Hematopoietic multipotent progenitor cell treated with erythropoietin and hydrocortisone succinate and interleukin-3 and kit ligand, for 4 days (in vitro differentiated cells): Measurements from ENCODE around the gene DLGAP1.

Experiments used
- DNase-seq: peaks from one replicate; pipeline ENCODE4 v3.0.0-alpha.2; 2015

Gene DLGAP1

GRCh38 chr18:3798032-3798431 lies 657.1 kb downstream of the DLGAP1 start:
- DNase-seq = no peak

GRCh38 chr18:3796434-3796833 lies 658.7 kb downstream of the DLGAP1 start:
- DNase-seq = no peak

DNA sequence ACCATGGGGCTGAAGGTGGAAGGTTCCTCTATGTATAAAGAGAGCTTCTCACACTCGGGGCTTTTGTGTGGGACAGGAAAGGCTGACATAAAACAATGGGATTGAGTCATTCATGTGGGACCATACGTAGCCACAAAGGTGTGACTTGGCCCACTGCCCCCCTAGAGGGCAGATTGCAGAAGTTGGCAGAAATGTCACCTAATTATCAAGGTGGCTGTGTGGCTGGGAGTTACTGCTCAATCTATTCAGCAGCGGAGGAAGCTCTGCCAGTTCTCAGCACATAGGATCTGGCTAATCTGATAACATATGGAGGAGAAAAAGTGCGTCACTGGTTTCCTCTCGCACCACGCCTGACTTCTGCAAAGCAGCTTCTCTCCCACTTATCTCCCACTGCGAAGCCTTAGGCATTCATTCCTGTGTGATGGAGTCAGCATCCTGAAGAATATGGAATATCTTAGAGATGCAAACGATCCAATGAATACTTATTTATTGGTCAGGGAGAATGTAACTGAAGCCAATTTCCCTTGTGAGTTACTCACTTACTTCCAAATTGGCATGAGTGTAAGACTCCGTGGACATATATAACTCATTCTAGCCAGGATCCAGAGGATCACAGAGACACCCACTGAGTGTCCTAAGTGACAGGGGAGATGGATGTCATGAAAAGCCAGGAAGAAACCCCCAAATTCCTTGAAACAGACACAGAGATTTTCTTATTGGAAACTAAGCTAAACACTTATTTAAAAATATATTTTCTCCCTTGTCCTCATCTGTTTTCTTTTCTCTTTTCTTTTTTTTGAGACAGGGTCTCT lies 660.4 kb downstream of the DLGAP1 start:
- DNase-seq = peak; percentile 79

- no peak for DNase-seq
These were observed 661.6 kb downstream of the DLGAP1 start for GRCh38 chr18:3793545-3793944.

GRCh38 chr18:3793111-3793510 lies 662.0 kb downstream of the DLGAP1 start:
- no peak for DNase-seq

DNA sequence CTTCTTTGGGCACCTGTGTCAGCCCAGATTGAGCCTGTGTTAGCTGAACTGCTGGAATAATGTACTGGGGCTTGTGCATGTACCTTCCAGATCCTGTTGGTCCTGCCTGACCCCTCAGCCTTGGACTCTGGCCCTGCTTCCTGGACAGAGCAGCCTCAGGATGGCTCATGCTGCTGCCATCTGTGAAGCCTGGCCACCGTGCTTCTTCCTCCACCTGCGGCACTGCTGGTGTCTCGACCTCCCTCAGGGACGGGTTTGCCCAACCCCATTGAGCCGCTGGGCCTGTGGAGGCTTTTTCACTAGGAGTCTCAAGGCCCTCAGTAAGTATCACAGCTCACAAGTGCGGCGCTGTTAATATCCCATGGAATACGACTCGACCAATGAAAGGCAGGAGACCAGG lies 662.4 kb downstream of the DLGAP1 start:
- no peak for DNase-seq

DNA sequence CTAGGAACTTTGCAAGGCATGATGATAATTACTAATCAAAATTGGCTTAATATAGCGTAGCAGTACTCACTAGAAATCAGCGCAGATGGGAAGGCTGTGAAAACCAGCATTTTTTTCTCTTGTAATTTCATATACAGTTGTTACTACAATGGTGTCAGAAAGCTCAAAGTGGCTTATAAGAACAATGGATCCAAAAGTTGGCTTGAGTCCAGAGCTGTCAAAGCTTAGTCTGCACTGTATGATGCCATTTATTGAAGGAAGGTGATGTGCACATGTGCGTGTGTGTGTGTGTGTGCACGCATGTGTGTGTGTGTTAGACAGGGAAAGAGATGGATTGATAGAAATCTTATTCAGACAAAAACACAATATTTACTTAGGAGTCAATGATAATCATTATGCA lies 663.9 kb downstream of the DLGAP1 start:
- DNase-seq = peak; percentile 11

DNA sequence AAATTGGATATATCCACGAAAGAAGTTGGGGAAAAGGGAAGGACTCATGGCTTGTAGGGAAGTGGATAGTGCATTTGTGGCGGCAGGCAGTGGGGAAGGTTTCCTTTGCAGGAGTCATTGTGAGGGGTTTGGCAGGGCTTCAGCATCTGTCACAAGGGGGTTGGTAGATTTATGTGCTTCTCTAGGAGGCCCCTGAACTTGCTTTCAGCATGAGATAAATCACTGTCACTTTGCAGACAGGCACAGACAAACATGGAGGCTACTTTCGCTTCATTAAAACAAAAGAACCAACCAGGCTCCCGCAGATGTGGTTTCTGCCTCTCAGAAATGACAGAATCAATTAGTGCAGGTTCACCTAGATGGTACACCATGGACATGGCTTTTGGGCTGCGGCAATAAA lies 664.4 kb downstream of the DLGAP1 start:
- peak; percentile 67 for DNase-seq

GRCh38 chr18:3789525-3789924 lies 665.6 kb downstream of the DLGAP1 start:
- DNase-seq = no peak

DNA sequence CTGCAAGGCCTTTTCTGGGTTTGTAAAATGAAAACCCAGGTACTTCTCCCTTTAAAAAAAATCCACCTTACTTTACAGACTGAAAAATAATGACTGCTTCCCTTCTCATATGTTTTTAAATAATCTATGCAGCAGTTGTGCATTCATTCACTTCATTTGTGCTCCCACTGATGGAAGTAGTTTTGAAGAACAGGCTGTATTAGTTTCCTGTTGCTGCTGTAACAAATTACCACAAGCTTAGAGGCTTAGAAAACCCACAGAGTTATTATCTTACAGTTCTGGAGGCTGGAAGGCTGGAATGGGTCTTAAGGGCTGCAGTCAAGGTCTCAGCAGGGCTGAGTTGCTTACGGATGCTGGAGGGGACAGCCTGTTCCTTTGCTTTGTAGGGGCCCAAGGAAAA lies 670.2 kb downstream of the DLGAP1 start:
- DNase-seq = no peak

DNA sequence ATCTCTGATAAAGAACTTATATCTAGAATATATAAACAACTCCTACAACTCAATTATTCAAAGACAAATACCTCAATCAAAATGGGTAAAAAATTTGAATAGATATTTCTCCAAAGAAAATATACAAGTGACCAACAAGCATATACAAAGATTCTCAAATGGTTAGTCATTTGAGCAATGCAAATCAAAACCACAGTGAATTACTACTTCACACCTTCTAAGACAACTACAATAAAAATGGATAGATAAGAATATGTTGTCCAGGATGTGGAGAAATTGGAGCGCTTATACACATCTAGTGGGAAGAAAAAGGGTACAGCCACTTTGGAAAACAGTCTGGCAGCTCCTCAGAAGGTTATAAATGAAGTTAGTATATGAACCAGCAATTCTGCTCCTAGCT lies 672.2 kb downstream of the DLGAP1 start:
- no peak for DNase-seq

DNA sequence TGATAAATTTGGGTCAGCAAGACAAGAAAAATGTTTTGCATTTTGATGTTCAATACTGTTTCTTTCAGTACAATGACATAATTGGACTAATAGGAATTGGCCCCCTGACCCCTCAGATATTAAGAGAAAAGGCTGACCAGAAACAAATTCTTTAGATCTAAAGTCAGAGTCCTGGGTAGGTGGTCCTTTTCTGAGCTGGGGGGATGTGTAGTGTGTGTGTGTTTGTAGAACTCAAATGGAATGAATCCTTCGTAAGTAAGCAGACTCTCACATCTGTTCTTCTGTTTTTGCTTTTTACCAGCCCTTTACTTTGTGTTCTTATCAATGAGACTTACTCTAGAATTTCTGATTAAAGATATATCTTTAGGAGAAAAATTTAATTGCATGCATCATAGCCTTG lies 677.4 kb downstream of the DLGAP1 start:
- DNase-seq = no peak

GRCh38 chr18:3777122-3777521 lies 678.0 kb downstream of the DLGAP1 start:
- DNase-seq = no peak

DNA sequence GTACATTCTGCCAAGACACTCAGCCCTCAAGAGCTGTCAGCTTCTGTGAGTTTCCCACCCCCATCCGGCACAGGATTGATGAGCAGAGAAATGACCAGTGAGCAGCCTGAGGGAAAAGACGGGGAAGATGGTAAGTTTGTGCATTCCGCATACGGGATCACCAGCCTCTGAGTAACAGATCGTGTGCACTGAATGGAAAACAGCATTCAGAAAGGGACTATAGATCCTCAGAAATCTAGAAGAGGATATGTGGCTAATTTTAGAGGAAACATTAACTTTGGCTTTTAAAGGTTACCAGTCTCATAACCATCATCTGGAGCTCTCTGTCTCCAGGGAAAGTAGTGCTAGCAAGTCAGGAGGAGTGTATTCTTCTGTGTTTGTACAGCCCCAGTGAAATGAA lies 679.1 kb downstream of the DLGAP1 start:
- DNase-seq = no peak

GRCh38 chr18:3773303-3773702 lies 681.8 kb downstream of the DLGAP1 start:
- peak; percentile 25 for DNase-seq

- peak; percentile 93 for DNase-seq
These were observed 683.8 kb downstream of the DLGAP1 start for GRCh38 chr18:3771121-3771971.

- DNase-seq = no peak
These were observed 693.8 kb downstream of the DLGAP1 start for GRCh38 chr18:3761266-3761665.

- DNase-seq = peak; percentile 18
These were observed 694.4 kb downstream of the DLGAP1 start for GRCh38 chr18:3760741-3761140.

GRCh38 chr18:3759099-3759498 lies 696.0 kb downstream of the DLGAP1 start:
- DNase-seq = no peak

- no peak for DNase-seq
These were observed 696.6 kb downstream of the DLGAP1 start for GRCh38 chr18:3758531-3758930.

GRCh38 chr18:3757361-3757760 lies 697.7 kb downstream of the DLGAP1 start:
- DNase-seq = no peak

GRCh38 chr18:3753106-3753505 lies 702.0 kb downstream of the DLGAP1 start:
- DNase-seq = no peak

- DNase-seq = no peak
These were observed 707.0 kb downstream of the DLGAP1 start for GRCh38 chr18:3748086-3748485.
